ENCODE results near the gene CCDC187. TPM values are rescaled to one million over a fixed set of nuclear protein-coding genes. Genes with fewer than 3 reads are reported as not detected.

The CCDC187 gene
- total RNA-seq, 1 donor from 2014 or later: not detected

GRCh38 chr9:136262671-136263178 is 41.2 kb downstream of the CCDC187 start:
- Histone ChIP-seq H2AFZ (replicated peaks) (no peak overlapping the region), H3K36me3 (no peaks in the 10 kb centered on the region), H3K4me2 (no peak overlapping the region), H3K9ac (no peak overlapping the region), H3K79me2 (ENCODE audit: low read depth) (no peaks in the 10 kb centered on the region), H3K4me3 (no peak overlapping the region), H3F3A (ENCODE audit: low read depth) (peaks cover 4% of the 10 kb centered on the region), H3K27me3 (no peaks in the 10 kb centered on the region), H3K27ac (no peak overlapping the region), H4K20me1 (ENCODE audit: low read depth) (no peaks in the 10 kb centered on the region), H3K4me1 (peaks cover 8% of the 10 kb centered on the region), H3K9me3 (ENCODE audit: low read depth) (no peaks in the 10 kb centered on the region)
- Mint-ChIP-seq H3K4me3 (no peak overlapping the region), H3K9me3 (no peaks in the 10 kb centered on the region), H3K27me3 (ENCODE audit: insufficient read depth, low read depth) (peaks cover 4% of the 10 kb centered on the region), H3K27ac (no peak overlapping the region), H3K36me3 (no peaks in the 10 kb centered on the region), H3K4me1 (peaks cover 21% of the 10 kb centered on the region)
- no peak for TF ChIP-seq EZH2phosphoT487 (IDR thresholded peaks at IDR 0.05)
- no peak for DNase-seq (ENCODE audit: low spot score)

- Mint-ChIP-seq H3K4me1 (peaks cover 17% of the 10 kb centered on the region), H3K27me3 (ENCODE audit: insufficient read depth, low read depth) (peaks cover 4% of the 10 kb centered on the region), H3K27ac (no peak overlapping the region), H3K36me3 (no peaks in the 10 kb centered on the region), H3K9me3 (no peaks in the 10 kb centered on the region), H3K4me3 (no peak overlapping the region)
- no peak for DNase-seq (ENCODE audit: low spot score)
- H3K36me3 ChIP-seq: no peaks in the 10 kb centered on the region
- H4K20me1 ChIP-seq (ENCODE audit: low read depth): no peaks in the 10 kb centered on the region
- no peaks in the 10 kb centered on the region for H3K9me3 ChIP-seq (ENCODE audit: low read depth)
- no peak overlapping the region for H2AFZ ChIP-seq (replicated peaks)
- H3K27me3 ChIP-seq: no peaks in the 10 kb centered on the region
- no peak overlapping the region for H3K27ac ChIP-seq
- H3F3A ChIP-seq (ENCODE audit: low read depth): no peaks in the 10 kb centered on the region
- TF ChIP-seq EZH2 (IDR thresholded peaks at IDR 0.05): no peak
- no peak for TF ChIP-seq EZH2phosphoT487 (IDR thresholded peaks at IDR 0.05)
- TF ChIP-seq, protein P1, sequence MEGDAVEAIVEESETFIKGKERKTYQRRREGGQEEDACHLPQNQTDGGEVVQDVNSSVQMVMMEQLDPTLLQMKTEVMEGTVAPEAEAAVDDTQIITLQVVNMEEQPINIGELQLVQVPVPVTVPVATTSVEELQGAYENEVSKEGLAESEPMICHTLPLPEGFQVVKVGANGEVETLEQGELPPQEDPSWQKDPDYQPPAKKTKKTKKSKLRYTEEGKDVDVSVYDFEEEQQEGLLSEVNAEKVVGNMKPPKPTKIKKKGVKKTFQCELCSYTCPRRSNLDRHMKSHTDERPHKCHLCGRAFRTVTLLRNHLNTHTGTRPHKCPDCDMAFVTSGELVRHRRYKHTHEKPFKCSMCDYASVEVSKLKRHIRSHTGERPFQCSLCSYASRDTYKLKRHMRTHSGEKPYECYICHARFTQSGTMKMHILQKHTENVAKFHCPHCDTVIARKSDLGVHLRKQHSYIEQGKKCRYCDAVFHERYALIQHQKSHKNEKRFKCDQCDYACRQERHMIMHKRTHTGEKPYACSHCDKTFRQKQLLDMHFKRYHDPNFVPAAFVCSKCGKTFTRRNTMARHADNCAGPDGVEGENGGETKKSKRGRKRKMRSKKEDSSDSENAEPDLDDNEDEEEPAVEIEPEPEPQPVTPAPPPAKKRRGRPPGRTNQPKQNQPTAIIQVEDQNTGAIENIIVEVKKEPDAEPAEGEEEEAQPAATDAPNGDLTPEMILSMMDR (IDR thresholded peaks at IDR 0.05): no peak
- no peak overlapping the region for H3K4me3 ChIP-seq
- no peaks in the 10 kb centered on the region for H3K79me2 ChIP-seq (ENCODE audit: low read depth)
- H3K4me2 ChIP-seq: no peak overlapping the region
- no peak overlapping the region for H3K9ac ChIP-seq
- H3K4me1 ChIP-seq: peaks cover 6% of the 10 kb centered on the region
These were observed 42.0 kb downstream of the CCDC187 start for GRCh38 chr9:136261686-136262430.

DNA sequence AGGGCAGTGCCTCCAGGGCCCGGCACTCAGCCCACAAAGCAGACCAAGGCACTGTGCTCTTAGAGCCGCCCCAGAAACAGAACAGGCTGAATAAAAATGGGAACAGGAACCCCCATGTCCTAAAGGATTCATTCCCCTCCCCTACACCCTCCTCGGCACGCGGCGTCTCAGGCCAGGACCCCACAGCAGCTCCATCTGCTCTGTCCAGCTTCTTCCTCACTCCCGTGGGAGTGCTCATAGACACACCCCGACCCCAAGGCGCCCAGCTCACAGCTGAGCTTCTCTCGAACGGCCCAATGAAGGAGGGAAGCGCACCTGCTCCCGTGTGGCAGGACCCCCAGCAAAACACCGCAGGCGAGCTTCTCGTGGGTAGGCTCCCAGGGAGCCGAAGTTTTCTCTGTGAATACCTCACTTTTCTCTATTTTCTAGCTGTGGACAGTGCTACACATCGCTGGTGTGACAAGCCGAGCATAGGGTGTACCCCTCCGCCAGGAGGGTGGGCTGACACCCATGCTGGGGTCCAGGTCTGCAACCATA is 42.9 kb downstream of the CCDC187 start:
- H3K27me3 Mint-ChIP-seq (ENCODE audit: insufficient read depth, low read depth): peaks cover 3% of the 10 kb centered on the region
- Histone ChIP-seq H2AFZ (replicated peaks) (no peak overlapping the region), H3K9me3 (ENCODE audit: low read depth) (no peaks in the 10 kb centered on the region), H3K27ac (no peak overlapping the region), H3K36me3 (no peaks in the 10 kb centered on the region), H4K20me1 (ENCODE audit: low read depth) (no peaks in the 10 kb centered on the region), H3K4me2 (no peak overlapping the region), H3F3A (ENCODE audit: low read depth) (no peaks in the 10 kb centered on the region), H3K79me2 (ENCODE audit: low read depth) (no peaks in the 10 kb centered on the region), H3K9ac (no peak overlapping the region), H3K27me3 (no peaks in the 10 kb centered on the region), H3K4me1 (peaks cover 6% of the 10 kb centered on the region), H3K4me3 (no peak overlapping the region)
- H3K9me3 Mint-ChIP-seq: no peaks in the 10 kb centered on the region
- peak overlapping the region; percentile 83 for H3K27ac Mint-ChIP-seq
- no peaks in the 10 kb centered on the region for H3K36me3 Mint-ChIP-seq
- DNase-seq (ENCODE audit: low spot score): no peak
- TF ChIP-seq EZH2phosphoT487 (IDR thresholded peaks at IDR 0.05) (no peak), EZH2 (IDR thresholded peaks at IDR 0.05) (no peak)
- TF ChIP-seq, protein P1 (IDR thresholded peaks at IDR 0.05): no peak
- peak overlapping the region; percentile 60 for H3K4me3 Mint-ChIP-seq
- peaks cover 17% of the 10 kb centered on the region for H3K4me1 Mint-ChIP-seq

DNA sequence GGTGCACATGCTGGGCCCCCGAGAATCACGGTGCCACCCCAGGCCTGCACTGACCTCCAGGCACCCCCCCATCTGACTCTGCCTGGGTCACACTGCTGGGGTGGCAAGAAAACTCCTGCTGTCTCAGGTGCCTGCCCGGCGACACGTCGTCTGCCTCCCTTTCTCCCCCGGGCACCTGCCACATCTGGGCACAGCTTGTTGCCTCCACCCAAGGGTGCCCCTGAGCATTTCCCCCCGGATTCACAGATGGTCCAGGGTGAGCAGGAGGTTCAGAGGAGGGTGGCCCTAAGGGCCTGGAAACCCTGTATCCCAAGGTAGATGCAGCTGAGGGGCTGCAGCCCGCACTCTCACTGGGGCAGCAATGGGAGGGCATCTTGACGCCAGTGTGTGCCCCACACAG is 43.4 kb downstream of the CCDC187 start:
- H3K9ac ChIP-seq: no peak overlapping the region

More for the DNA sequence above, 43.4 kb downstream of the CCDC187 start:
- no peak overlapping the region for H3K4me3 ChIP-seq
- no peak overlapping the region for H2AFZ ChIP-seq (replicated peaks)
- no peaks in the 10 kb centered on the region for H3K36me3 ChIP-seq
- no peak overlapping the region for H3K4me2 ChIP-seq
- DNase-seq (ENCODE audit: low spot score): no peak
- no peaks in the 10 kb centered on the region for H3K36me3 Mint-ChIP-seq
- H3K27ac Mint-ChIP-seq: no peak overlapping the region
- no peaks in the 10 kb centered on the region for H3K9me3 Mint-ChIP-seq
- H3K27me3 Mint-ChIP-seq (ENCODE audit: insufficient read depth, low read depth): no peaks in the 10 kb centered on the region
- peaks cover 6% of the 10 kb centered on the region for H3K4me1 ChIP-seq
- H3F3A ChIP-seq (ENCODE audit: low read depth): no peaks in the 10 kb centered on the region
- TF ChIP-seq EZH2phosphoT487 (IDR thresholded peaks at IDR 0.05) (no peak), EZH2 (IDR thresholded peaks at IDR 0.05) (no peak)
- TF ChIP-seq, protein P1 (IDR thresholded peaks at IDR 0.05): no peak
- H3K9me3 ChIP-seq (ENCODE audit: low read depth): no peaks in the 10 kb centered on the region
- H3K79me2 ChIP-seq (ENCODE audit: low read depth): no peaks in the 10 kb centered on the region
- H3K4me1 Mint-ChIP-seq: peaks cover 14% of the 10 kb centered on the region
- no peaks in the 10 kb centered on the region for H4K20me1 ChIP-seq (ENCODE audit: low read depth)
- no peak overlapping the region for H3K4me3 Mint-ChIP-seq
- H3K27me3 ChIP-seq: no peaks in the 10 kb centered on the region
- H3K27ac ChIP-seq: no peak overlapping the region
